Measurements from ENCODE around the gene ARHGAP24.

DNA sequence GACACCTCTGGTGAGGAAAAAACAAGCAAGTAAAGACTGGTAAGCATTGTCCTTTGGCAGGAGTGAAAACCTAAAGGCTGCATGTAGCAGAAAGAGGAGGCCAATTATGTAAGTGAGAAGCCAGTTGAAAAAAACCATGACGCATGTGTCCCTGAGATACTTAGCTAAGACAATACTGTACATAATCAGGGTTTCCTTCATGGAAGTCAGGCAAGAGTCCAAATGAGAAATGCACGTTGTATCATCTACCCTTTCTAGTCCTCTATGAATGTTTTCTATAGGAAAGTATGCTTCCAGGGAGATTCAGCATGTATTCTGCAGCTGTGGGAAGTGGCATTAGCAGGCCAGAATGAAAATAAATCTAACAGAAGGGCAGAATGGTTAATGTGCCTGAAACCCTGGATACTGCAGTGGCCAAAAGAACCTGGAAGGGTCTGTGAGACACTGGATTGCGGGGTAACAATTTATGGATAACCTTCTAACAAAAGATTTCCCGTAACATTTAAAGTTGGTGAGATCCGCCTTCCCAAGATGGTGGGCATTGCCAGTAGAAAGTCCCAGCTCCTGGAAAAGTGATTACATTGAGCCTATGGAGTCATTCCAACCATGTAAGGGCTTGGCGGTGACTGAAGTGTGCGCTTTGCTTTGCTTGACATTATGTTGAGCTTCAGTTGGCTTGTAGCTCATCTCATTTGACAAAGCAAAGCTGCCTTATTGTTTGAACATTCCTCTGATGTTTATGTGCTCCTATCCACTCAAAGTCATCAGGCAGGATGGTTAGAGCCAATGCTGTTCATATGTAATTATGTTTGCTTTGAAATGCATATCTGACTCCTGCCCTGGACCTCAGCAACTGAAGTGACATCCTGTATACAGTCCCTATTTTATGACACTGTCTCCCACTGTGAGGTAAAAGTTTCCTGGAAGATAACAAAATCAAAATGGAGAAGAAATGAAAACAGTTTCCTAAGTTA lies 200.4 kb downstream of the ARHGAP24 start:
- no peak for TF ChIP-seq CTCF (IDR thresholded peaks at IDR 0.05)
- TF ChIP-seq POLR2A (IDR thresholded peaks at IDR 0.05) = no peak

Data from breast epithelium (tissue), 3 donors.